OCI-LY1 (cell line): ENCODE measurements around the gene IST1.

ENCODE experiments used
- H2AFZ ChIP-seq: fragments of 200-600 bp; sonication (generic), shearing (Covaris generic); 2 replicates; pipeline ENCODE4 v1.6.0; 2014; ENCODE audit warnings: antibody characterized with exemption, mild to moderate bottlenecking, low read length
- H3F3A ChIP-seq: fragments of 200-600 bp; sonication (generic), shearing (Covaris generic); 2 replicates; pipeline ENCODE4 v1.6.0; 2014; ENCODE audit warnings: mild to moderate bottlenecking, antibody characterized with exemption, low read length, moderate library complexity; ENCODE audit not compliant: insufficient read depth
- H3K27ac ChIP-seq: fragments of 200-600 bp; sonication (generic); 2 replicates; pipeline ENCODE4 v1.5.1; 2014; ENCODE audit warnings: low read length, mixed run types, mild to moderate bottlenecking, low read depth; ENCODE audit not compliant: poor library complexity, severe bottlenecking
- H3K27me3 ChIP-seq: fragments of 200-600 bp; sonication (generic); 2 replicates; pipeline ENCODE4 v1.6.0; 2014; ENCODE audit warnings: antibody characterized with exemption, mild to moderate bottlenecking, low read length, moderate library complexity; ENCODE audit not compliant: insufficient read depth
- H3K36me3 ChIP-seq: fragments of 200-600 bp; sonication (generic); 2 replicates; pipeline ENCODE4 v1.6.1; 2014; ENCODE audit warnings: mild to moderate bottlenecking, antibody characterized with exemption, low read length, moderate library complexity, mixed read lengths; ENCODE audit not compliant: insufficient read depth
- H3K4me1 ChIP-seq: fragments of 200-600 bp; sonication (generic); 2 replicates; pipeline ENCODE4 v1.5.1; 2014; ENCODE audit warnings: mild to moderate bottlenecking, low read length, moderate library complexity; ENCODE audit not compliant: insufficient read depth, severe bottlenecking
- H3K4me2 ChIP-seq: fragments of 200-600 bp; sonication (generic), shearing (Covaris generic); 2 replicates; pipeline ENCODE4 v1.6.1; 2014; ENCODE audit warnings: low read length
- H3K4me3 ChIP-seq: fragments of 200-600 bp; sonication (generic); 2 replicates; pipeline ENCODE4 v1.5.1; 2014; ENCODE audit warnings: low read length, low read depth, mild to moderate bottlenecking, mixed read lengths; ENCODE audit not compliant: poor library complexity, severe bottlenecking
- H3K79me2 ChIP-seq: fragments of 200-600 bp; shearing (Covaris generic); 2 replicates; pipeline ENCODE4 v1.6.1; 2016; ENCODE audit warnings: mixed run types, low read length, mixed read lengths; ENCODE audit not compliant: insufficient read depth
- H3K9ac ChIP-seq: fragments of 200-600 bp; sonication (generic), shearing (Covaris generic); 2 replicates; pipeline ENCODE4 v1.6.1; 2014; ENCODE audit warnings: mild to moderate bottlenecking, low read length, mixed read lengths
- H3K9me2 ChIP-seq: fragments of 200-600 bp; sonication (generic), shearing (Covaris generic); 2 replicates; pipeline ENCODE4 v1.6.1; 2014; ENCODE audit warnings: low read depth, mild to moderate bottlenecking, low read length, mixed read lengths
- H3K9me3 ChIP-seq: fragments of 200-600 bp; shearing (Covaris generic); 2 replicates; pipeline ENCODE4 v1.6.1; 2014; ENCODE audit warnings: low read length, mixed read lengths
- H4K20me1 ChIP-seq: fragments of 200-600 bp; sonication (generic), shearing (Covaris generic); 2 replicates; pipeline ENCODE4 v1.6.0; 2016; ENCODE audit warnings: mild to moderate bottlenecking, low read length; ENCODE audit not compliant: insufficient read depth
- EZH2 ChIP-seq: fragments of 200-600 bp; sonication (generic), shearing (Covaris generic); IDR thresholded peaks from 2 replicates; pipeline ENCODE4 v1.8.0; 2017; ENCODE audit warnings: borderline replicate concordance, mixed run types, mild to moderate bottlenecking, antibody characterized with exemption, low read length, moderate library complexity, mixed read lengths
- TF ChIP-seq, protein P1 (sequence below): fragments of 200-600 bp; sonication (generic), shearing (Covaris generic); IDR thresholded peaks from 2 replicates; pipeline ENCODE4 v1.5.1; 2017; ENCODE audit warnings: mild to moderate bottlenecking, antibody characterized with exemption, low read length, moderate library complexity, mixed read lengths

Gene IST1

DNA sequence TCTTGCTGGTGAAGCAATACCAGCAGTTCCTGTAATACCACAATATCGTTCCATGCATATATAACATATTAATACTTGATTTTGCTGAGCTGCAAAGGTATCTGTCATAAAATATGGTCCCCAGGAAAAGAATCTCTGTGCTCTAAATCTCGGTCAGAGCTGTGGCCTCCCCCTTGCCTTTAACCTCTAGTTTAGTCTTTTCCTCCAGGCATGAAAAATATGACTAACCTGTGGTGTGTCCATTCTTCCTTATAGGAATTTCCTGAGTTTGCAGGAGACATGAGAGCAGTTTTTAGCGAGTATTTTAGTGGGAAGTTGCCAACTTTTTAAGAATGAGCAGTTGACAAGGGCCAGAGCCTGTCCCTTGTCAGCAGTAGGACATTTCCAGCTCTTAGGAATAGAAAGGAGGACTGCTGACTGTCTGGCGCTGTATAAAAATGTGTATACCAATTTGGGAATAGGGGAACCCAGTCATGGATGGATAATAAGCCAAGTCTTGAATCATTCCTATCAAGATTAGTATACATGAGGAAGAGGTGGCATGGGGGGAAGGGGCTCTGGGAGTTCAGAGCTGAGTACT is 40.9 kb upstream of the IST1 start:
- no peak overlapping the region for H3K4me3 ChIP-seq
- H3K9me3 ChIP-seq, result no peaks in the 10 kb centered on the region
- H3K9ac ChIP-seq, result no peak overlapping the region
- no peaks in the 10 kb centered on the region for H4K20me1 ChIP-seq
- TF ChIP-seq EZH2, result no peak
- TF ChIP-seq, protein P1, sequence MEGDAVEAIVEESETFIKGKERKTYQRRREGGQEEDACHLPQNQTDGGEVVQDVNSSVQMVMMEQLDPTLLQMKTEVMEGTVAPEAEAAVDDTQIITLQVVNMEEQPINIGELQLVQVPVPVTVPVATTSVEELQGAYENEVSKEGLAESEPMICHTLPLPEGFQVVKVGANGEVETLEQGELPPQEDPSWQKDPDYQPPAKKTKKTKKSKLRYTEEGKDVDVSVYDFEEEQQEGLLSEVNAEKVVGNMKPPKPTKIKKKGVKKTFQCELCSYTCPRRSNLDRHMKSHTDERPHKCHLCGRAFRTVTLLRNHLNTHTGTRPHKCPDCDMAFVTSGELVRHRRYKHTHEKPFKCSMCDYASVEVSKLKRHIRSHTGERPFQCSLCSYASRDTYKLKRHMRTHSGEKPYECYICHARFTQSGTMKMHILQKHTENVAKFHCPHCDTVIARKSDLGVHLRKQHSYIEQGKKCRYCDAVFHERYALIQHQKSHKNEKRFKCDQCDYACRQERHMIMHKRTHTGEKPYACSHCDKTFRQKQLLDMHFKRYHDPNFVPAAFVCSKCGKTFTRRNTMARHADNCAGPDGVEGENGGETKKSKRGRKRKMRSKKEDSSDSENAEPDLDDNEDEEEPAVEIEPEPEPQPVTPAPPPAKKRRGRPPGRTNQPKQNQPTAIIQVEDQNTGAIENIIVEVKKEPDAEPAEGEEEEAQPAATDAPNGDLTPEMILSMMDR, result no peak
- no peak overlapping the region for H2AFZ ChIP-seq
- no peaks in the 10 kb centered on the region for H3K27me3 ChIP-seq
- H3K27ac ChIP-seq, result no peak overlapping the region
- no peaks in the 10 kb centered on the region for H3K9me2 ChIP-seq
- no peak overlapping the region for H3K4me2 ChIP-seq
- H3K79me2 ChIP-seq, result no peaks in the 10 kb centered on the region
- peaks cover 17% of the 10 kb centered on the region for H3K4me1 ChIP-seq
- H3K36me3 ChIP-seq, result peaks cover 57% of the 10 kb centered on the region
- H3F3A ChIP-seq, result no peaks in the 10 kb centered on the region

DNA sequence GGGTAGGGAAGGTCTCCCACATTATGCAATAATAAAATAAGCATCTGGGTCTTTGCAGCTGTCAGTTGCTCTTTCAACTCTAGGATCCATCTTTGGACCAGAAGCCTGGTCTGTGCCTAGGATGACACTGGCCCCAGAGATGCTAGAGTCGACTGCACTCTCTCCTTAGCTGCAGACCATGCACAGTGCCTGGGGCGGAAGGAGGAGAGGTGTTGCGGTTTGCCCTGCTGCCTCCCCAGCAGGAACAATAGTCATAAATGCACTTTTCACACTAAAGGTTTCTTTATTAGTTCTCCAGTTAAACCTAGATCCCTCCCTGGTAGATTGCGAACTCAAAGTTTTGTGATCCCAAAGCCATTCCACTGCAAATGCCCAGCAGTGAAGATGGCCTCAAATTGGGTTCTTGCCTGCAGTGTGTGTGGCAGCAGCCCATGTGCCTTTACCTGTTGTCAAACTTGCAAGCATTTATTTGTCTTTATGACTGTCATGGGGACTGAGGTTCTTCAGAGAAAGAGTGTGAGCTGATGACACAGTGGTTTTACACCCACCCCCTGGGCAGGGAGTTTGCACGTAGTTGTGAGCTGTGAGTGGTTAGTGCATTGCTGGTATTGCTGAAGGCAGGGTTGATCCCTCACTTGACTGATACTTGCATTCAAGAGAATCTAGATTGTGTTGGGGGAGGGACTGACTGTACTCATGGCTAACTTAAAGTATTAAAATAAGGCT is 39.2 kb upstream of the IST1 start:
- Histone ChIP-seq H3K79me2 (no peaks in the 10 kb centered on the region), H3K27ac (no peak overlapping the region), H3K27me3 (no peaks in the 10 kb centered on the region), H3K36me3 (peaks cover 48% of the 10 kb centered on the region), H3K4me1 (peaks cover 17% of the 10 kb centered on the region), H3K9me3 (no peaks in the 10 kb centered on the region), H3K4me3 (no peak overlapping the region), H3K9ac (no peak overlapping the region), H4K20me1 (no peaks in the 10 kb centered on the region), H2AFZ (no peak overlapping the region), H3K4me2 (no peak overlapping the region), H3F3A (no peaks in the 10 kb centered on the region), H3K9me2 (no peaks in the 10 kb centered on the region)
- TF ChIP-seq EZH2, result no peak
- TF ChIP-seq, protein P1, result no peak

DNA sequence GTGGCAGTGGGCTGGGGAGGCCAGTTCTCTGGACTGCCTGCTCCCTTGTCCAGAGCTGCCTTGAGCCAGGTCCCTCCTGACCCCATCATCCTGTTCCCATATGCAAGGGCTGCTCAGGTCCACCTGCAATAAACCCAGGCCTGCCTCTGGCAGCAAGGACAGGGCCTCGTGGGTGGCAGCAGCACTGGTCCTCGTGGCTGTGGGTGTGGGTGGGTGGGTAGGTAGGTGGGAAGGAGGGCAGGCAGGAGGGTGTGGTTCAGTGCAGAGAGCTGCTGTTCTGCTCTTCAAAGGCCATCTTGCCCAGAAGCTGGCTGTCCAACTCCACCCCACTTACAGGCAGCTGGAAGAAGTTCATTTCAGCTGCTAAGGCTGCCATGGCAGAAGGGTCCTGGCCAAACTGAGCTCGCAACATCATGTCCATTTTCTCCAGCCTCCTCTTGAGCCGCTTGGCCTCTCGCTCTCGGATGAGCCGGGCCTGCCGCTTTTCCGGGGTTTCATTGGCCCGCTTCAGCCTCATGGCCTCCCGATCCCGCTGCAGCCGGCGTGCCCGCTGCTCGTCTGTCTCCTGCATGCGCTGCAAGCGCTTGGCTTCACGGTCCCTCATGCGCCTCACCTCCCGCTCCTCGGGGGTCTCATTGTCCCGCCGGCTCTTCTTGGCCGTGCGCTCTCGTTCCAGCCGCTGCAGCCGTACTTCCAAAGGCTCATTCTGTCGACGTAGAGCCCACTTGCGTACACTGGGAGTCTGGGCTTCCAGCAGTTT is 35.4 kb upstream of the IST1 start:
- no peaks in the 10 kb centered on the region for H3K9me2 ChIP-seq
- H4K20me1 ChIP-seq, result no peaks in the 10 kb centered on the region
- H3K79me2 ChIP-seq, result no peaks in the 10 kb centered on the region
- peaks cover 47% of the 10 kb centered on the region for H3K36me3 ChIP-seq
- H3K4me1 ChIP-seq, result no peaks in the 10 kb centered on the region
- TF ChIP-seq EZH2, result no peak
- TF ChIP-seq, protein P1, result no peak
- no peak overlapping the region for H3K4me2 ChIP-seq
- H3F3A ChIP-seq, result no peaks in the 10 kb centered on the region
- H3K4me3 ChIP-seq, result no peak overlapping the region
- H2AFZ ChIP-seq, result no peak overlapping the region
- H3K9ac ChIP-seq, result no peak overlapping the region
- H3K27ac ChIP-seq, result no peak overlapping the region
- no peaks in the 10 kb centered on the region for H3K27me3 ChIP-seq
- no peaks in the 10 kb centered on the region for H3K9me3 ChIP-seq
